ENCODE results near the gene TEX9.

The TEX9 gene

DNA sequence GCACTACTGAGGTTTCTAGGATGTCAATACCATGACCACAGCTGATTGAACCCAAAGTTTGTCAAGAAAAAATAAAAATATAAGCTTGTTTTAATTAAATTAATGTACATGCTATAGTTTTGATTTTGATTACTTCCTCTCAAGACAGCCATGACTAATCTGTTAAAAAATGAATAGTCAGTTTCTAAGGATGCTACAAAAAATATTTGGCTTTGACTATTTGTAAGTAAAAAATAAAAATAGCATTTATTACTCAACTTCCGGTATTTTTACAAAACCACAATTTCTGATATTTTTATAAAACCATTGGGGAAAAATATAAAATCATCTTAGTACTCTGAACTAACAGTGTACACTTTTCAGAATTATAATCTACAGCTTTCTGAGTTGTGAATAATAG is 12.1 kb upstream of the TEX9 start:
- DNase-seq, result no peak
- H3K36me3 ChIP-seq, result no peaks in the 10 kb centered on the region
- H3K27me3 ChIP-seq, result no peaks in the 10 kb centered on the region

GRCh38 chr15:56353740-56354139 is 11.5 kb upstream of the TEX9 start:
- H3K27me3 ChIP-seq, result no peaks in the 10 kb centered on the region
- TF ChIP-seq CTCF (IDR thresholded peaks at IDR 0.05; ENCODE audit: low read depth, low read length), result no peak
- no peak overlapping the region for H3K4me3 ChIP-seq (ENCODE audit: low read depth, low read length)
- H3K36me3 ChIP-seq, result no peaks in the 10 kb centered on the region
- no peaks in the 10 kb centered on the region for H3K4me1 ChIP-seq
- H3K9me3 ChIP-seq, result no peaks in the 10 kb centered on the region
- DNase-seq, result no peak

More for the DNA sequence above, 12.1 kb upstream of the TEX9 start:
- TF ChIP-seq CTCF (IDR thresholded peaks at IDR 0.05; ENCODE audit: low read depth, low read length), result no peak
- Histone ChIP-seq H3K4me3 (ENCODE audit: low read depth, low read length) (no peak overlapping the region), H3K4me1 (no peaks in the 10 kb centered on the region), H3K9me3 (no peaks in the 10 kb centered on the region)

GRCh38 chr15:56356616-56357015 is 8.6 kb upstream of the TEX9 start:
- no peaks in the 10 kb centered on the region for H3K27me3 ChIP-seq
- H3K36me3 ChIP-seq, result no peaks in the 10 kb centered on the region
- H3K4me3 ChIP-seq (ENCODE audit: low read depth, low read length), result no peak overlapping the region
- H3K4me1 ChIP-seq, result no peaks in the 10 kb centered on the region
- TF ChIP-seq CTCF (IDR thresholded peaks at IDR 0.05; ENCODE audit: low read depth, low read length), result no peak
- DNase-seq, result no peak
- H3K9me3 ChIP-seq, result no peaks in the 10 kb centered on the region

GRCh38 chr15:56358604-56359003 is 6.6 kb upstream of the TEX9 start:
- no peak for DNase-seq
- no peaks in the 10 kb centered on the region for H3K9me3 ChIP-seq
- TF ChIP-seq CTCF (IDR thresholded peaks at IDR 0.05; ENCODE audit: low read depth, low read length), result no peak

GRCh38 chr15:56361987-56362386 is 3.2 kb upstream of the TEX9 start:
- H3K4me1 ChIP-seq, result peaks cover 3% of the 10 kb centered on the region; the same call in 1 of the 2 replicates
- no peaks in the 10 kb centered on the region for H3K9me3 ChIP-seq
- no peaks in the 10 kb centered on the region for H3K36me3 ChIP-seq
- H3K4me3 ChIP-seq (ENCODE audit: low read depth, low read length), result no peak overlapping the region
- no peaks in the 10 kb centered on the region for H3K27me3 ChIP-seq
- TF ChIP-seq CTCF (IDR thresholded peaks at IDR 0.05; ENCODE audit: low read depth, low read length), result no peak
- DNase-seq, result no peak

More at GRCh38 chr15:56358604-56359003, 6.6 kb upstream of the TEX9 start:
- Histone ChIP-seq H3K36me3 (no peaks in the 10 kb centered on the region), H3K4me3 (ENCODE audit: low read depth, low read length) (no peak overlapping the region), H3K4me1 (no peaks in the 10 kb centered on the region), H3K27me3 (no peaks in the 10 kb centered on the region)

- H3K4me1 ChIP-seq, result peaks cover 3% of the 10 kb centered on the region; the same call in 1 of the 2 replicates
- DNase-seq, result no peak
Measured at GRCh38 chr15:56366211-56366610, 985 bp downstream of the TEX9 start.

More at GRCh38 chr15:56366211-56366610, 985 bp downstream of the TEX9 start:
- Histone ChIP-seq H3K9me3 (no peaks in the 10 kb centered on the region), H3K27me3 (no peaks in the 10 kb centered on the region), H3K36me3 (no peaks in the 10 kb centered on the region), H3K4me3 (ENCODE audit: low read depth, low read length) (peak overlapping the region; percentile 97)
- TF ChIP-seq CTCF (IDR thresholded peaks at IDR 0.05; ENCODE audit: low read depth, low read length), result no peak
